ENCODE measurements around the gene EXOC3L1. TPM values are rescaled to one million over a fixed set of nuclear protein-coding genes. Genes with fewer than 3 reads are reported as not detected.

EXOC3L1 gene
- total RNA-seq, 4 donors from 2014 or later, result 0.20 to 2.3 (median 0.88) TPM

- H3K4me3 ChIP-seq, result peak overlapping the region in 2 of 4 donors; percentile 54 to 78
- intact Hi-C loops (cut with DNase I; ENCODE audit: low total_unique reads) (no loop called here), in situ Hi-C loops (cut with MboI; ENCODE audit: low sequenced_read_pairs in 4 of 4) (no loop called here)
- H3K9me3 ChIP-seq, result no peaks in the 10 kb centered on the region
- no peak for ATAC-seq
- TF ChIP-seq CTCF (IDR thresholded peaks at IDR 0.05 in 4 of 5, conservative IDR thresholded peaks at IDR 0.05 in 1 of 5) (no peak), POLR2A (IDR thresholded peaks at IDR 0.05) (no peak)
- H3K36me3 ChIP-seq, result no peaks in the 10 kb centered on the region
- H3K27me3 ChIP-seq, result no peaks in the 10 kb centered on the region
- no peak for DNase-seq
- peaks cover 53 to 55% of the 10 kb centered on the region in 2 donors for H3K4me1 ChIP-seq
- peak overlapping the region; percentile 94 to 100 (median 96) for H3K27ac ChIP-seq
Measured at GRCh38 chr16:67169011-67169451, 20.9 kb downstream of the EXOC3L1 start.

- peak overlapping the region; percentile 43 to 100 (median 95) for H3K27ac ChIP-seq
- in situ Hi-C loops (cut with MboI; ENCODE audit: low sequenced_read_pairs in 4 of 4), result no loop called here
- intact Hi-C loops (cut with DNase I; ENCODE audit: low total_unique reads), result no loop called here
- peaks cover 59 to 61% of the 10 kb centered on the region in 2 donors for H3K4me1 ChIP-seq
- H3K36me3 ChIP-seq, result no peaks in the 10 kb centered on the region
- no peaks in the 10 kb centered on the region for H3K27me3 ChIP-seq
- no peaks in the 10 kb centered on the region for H3K9me3 ChIP-seq
- TF ChIP-seq CTCF (IDR thresholded peaks at IDR 0.05 in 4 of 5, conservative IDR thresholded peaks at IDR 0.05 in 1 of 5) (no peak), POLR2A (IDR thresholded peaks at IDR 0.05) (no peak)
- H3K4me3 ChIP-seq, result no peak overlapping the region
- no peak for ATAC-seq
- DNase-seq, result no peak
Measured at GRCh38 chr16:67167588-67167987, 22.3 kb downstream of the EXOC3L1 start.

- DNase-seq (no peak), ATAC-seq (no peak)
- no peaks in the 10 kb centered on the region for H3K27me3 ChIP-seq
- no peak overlapping the region for H3K4me3 ChIP-seq
- intact Hi-C loops (cut with DNase I; ENCODE audit: low total_unique reads) (no loop called here), in situ Hi-C loops (cut with MboI; ENCODE audit: low sequenced_read_pairs in 4 of 4) (no loop called here)
- no peaks in the 10 kb centered on the region for H3K9me3 ChIP-seq
- TF ChIP-seq POLR2A (IDR thresholded peaks at IDR 0.05), result no peak
- no peak for TF ChIP-seq CTCF (IDR thresholded peaks at IDR 0.05 in 4 of 5, conservative IDR thresholded peaks at IDR 0.05 in 1 of 5)
- peaks cover 54 to 61% of the 10 kb centered on the region in 2 donors for H3K4me1 ChIP-seq
- no peaks in the 10 kb centered on the region for H3K36me3 ChIP-seq
- peak overlapping the region; percentile 93 to 100 (median 95) for H3K27ac ChIP-seq
Measured at GRCh38 chr16:67166598-67167168, 23.3 kb downstream of the EXOC3L1 start.

- Histone ChIP-seq H3K36me3 (no peaks in the 10 kb centered on the region), H3K27me3 (no peaks in the 10 kb centered on the region), H3K9me3 (no peaks in the 10 kb centered on the region), H3K27ac (peak overlapping the region; percentile 93 to 100 (median 95)), H3K4me3 (no peak overlapping the region), H3K4me1 (peaks cover 53 to 61% of the 10 kb centered on the region in 2 donors)
- intact Hi-C loops (cut with DNase I; ENCODE audit: low total_unique reads), result no loop called here
- TF ChIP-seq CTCF (IDR thresholded peaks at IDR 0.05 in 4 of 5, conservative IDR thresholded peaks at IDR 0.05 in 1 of 5) (no peak), POLR2A (IDR thresholded peaks at IDR 0.05) (no peak)
- no peak for ATAC-seq
- in situ Hi-C loops (cut with MboI; ENCODE audit: low sequenced_read_pairs in 4 of 4), result no loop called here
- no peak for DNase-seq
Measured at GRCh38 chr16:67166110-67166547, 23.8 kb downstream of the EXOC3L1 start.

Data from gastrocnemius medialis (tissue), 4 donors.